GM21825 (cell line): ENCODE measurements around the gene CCDC87.
A peak's percentile ranks its signal among the peaks of the same experiment; 100 is the strongest.
"Not testable (repeated sequence)": the region's sequence is repeated elsewhere in the genome, so short reads cannot be mapped to it uniquely, and the experiment has no call there.

Experiments used
- ATAC-seq: cut with Tn5 transposase; IDR thresholded peaks from one replicate; pipeline ENCODE4 v1.9.1; 2021; ENCODE audit warnings: mild to moderate bottlenecking, moderate library complexity; ENCODE audit not compliant: unreplicated experiment

Gene CCDC87

GRCh38 chr11:66617155-66617834, 24.4 kb upstream of the CCDC87 start:
- ATAC-seq, result no peak

GRCh38 chr11:66616379-66617154, 23.7 kb upstream of the CCDC87 start, which contains the start of gene RBM14:
Gene RBM14, plus strand, starts transcription at chr11:66616630. Its CDS starts 91 bp downstream, at chr11:66616721.
- ATAC-seq, result peak; percentile 87

GRCh38 chr11:66614073-66614472, 21.2 kb upstream of the CCDC87 start:
- ATAC-seq, result no peak

GRCh38 chr11:66612458-66612857, 19.6 kb upstream of the CCDC87 start:
- ATAC-seq, result no peak

GRCh38 chr11:66609721-66610617, 17.1 kb upstream of the CCDC87 start:
- no peak for ATAC-seq

- ATAC-seq, result no peak
Observed at GRCh38 chr11:66607126-66607834, 14.4 kb upstream of the CCDC87 start.

- not testable (repeated sequence) for ATAC-seq
Observed at GRCh38 chr11:66606608-66607007, 13.7 kb upstream of the CCDC87 start.

GRCh38 chr11:66604155-66604554, 11.3 kb upstream of the CCDC87 start:
- no peak for ATAC-seq

GRCh38 chr11:66603072-66603471, 10.2 kb upstream of the CCDC87 start:
- no peak for ATAC-seq

- ATAC-seq, result no peak
Observed at GRCh38 chr11:66600631-66601233, 7.9 kb upstream of the CCDC87 start.

- no peak for ATAC-seq
Observed at GRCh38 chr11:66600219-66600618, 7.4 kb upstream of the CCDC87 start.

GRCh38 chr11:66598993-66599392, 6.1 kb upstream of the CCDC87 start:
- ATAC-seq, result no peak

- ATAC-seq, result no peak
Observed at GRCh38 chr11:66595245-66595904, 2.5 kb upstream of the CCDC87 start.

GRCh38 chr11:66593650-66594049, 787 bp upstream of the CCDC87 start:
- no peak for ATAC-seq

GRCh38 chr11:66593303-66593635, 406 bp upstream of the CCDC87 start:
- peak; percentile 2 for ATAC-seq

- no peak for ATAC-seq
Observed at GRCh38 chr11:66591175-66591574, 1.7 kb downstream of the CCDC87 start.

- ATAC-seq, result no peak
Observed at GRCh38 chr11:66589996-66590675, 2.7 kb downstream of the CCDC87 start.

GRCh38 chr11:66589315-66589714, 3.5 kb downstream of the CCDC87 start:
- ATAC-seq, result not testable (repeated sequence)

- ATAC-seq, result no peak
Observed at GRCh38 chr11:66586136-66586535, 6.7 kb downstream of the CCDC87 start.
